T-helper 2 cell treated with Interferon-gamma antibody and Interleukin-4, amounts not matched to agents 100 ng/mL and 5 ng/mL, for 36 hours (primary cell): ENCODE results near the gene TLDC2. TPM values are rescaled to one million over a fixed set of nuclear protein-coding genes. Genes with fewer than 3 reads are reported as not detected.

Experiments used
- total RNA-seq: library from RNA; stranded (reverse); gene quantifications from 2 replicates; pipeline ENCODE4 v1.2.3, GENCODE V29; 2022

The TLDC2 gene
- total RNA-seq, 1 donor from 2014 or later, result not detected

Other genes with a start within 250 kb of the TLDC2 start
- 68.9 and 72.1 TPM in 2 replicates for gene SLA2, start 229.9 kb upstream of the TLDC2 start, total RNA-seq
- gene NDRG3, start 130.0 kb upstream of the TLDC2 start, total RNA-seq, result 30.0 and 33.2 TPM in 2 replicates
- 35.1 and 35.9 TPM in 2 replicates for gene DSN1, start 102.4 kb upstream of the TLDC2 start, total RNA-seq
- 338 and 368 TPM in 2 replicates for gene SAMHD1, start 75.6 kb downstream of the TLDC2 start, total RNA-seq
- gene RBL1, start 219.9 kb downstream of the TLDC2 start, total RNA-seq, result 52.1 and 53.7 TPM in 2 replicates